DOHH2 (cell line): ENCODE results near the gene NECTIN3.

ENCODE experiments used
- CTCF ChIP-seq: fragments of 200-600 bp; sonication (generic); IDR thresholded peaks from one replicate; pipeline ENCODE4 v1.5.1; 2014; ENCODE audit warnings: antibody characterized with exemption, mild to moderate bottlenecking, low read depth, low read length; ENCODE audit not compliant: poor library complexity, severe bottlenecking
- EZH2phosphoT487 ChIP-seq: fragments of 200-600 bp; sonication (generic); IDR thresholded peaks from 2 replicates; pipeline ENCODE4 v1.6.1; 2017; ENCODE audit warnings: borderline replicate concordance, mild to moderate bottlenecking, antibody characterized with exemption, low read length, moderate library complexity, mixed read lengths

GRCh38 chr3:111164621-111165020 is 93.0 kb downstream of the NECTIN3 start:
- TF ChIP-seq CTCF (no peak), EZH2phosphoT487 (no peak)
